Measurements from ENCODE around the gene ZBED4. TPM values are rescaled to one million over a fixed set of nuclear protein-coding genes. Genes with fewer than 3 reads are reported as not detected.

Gene ZBED4
- total and polyA plus RNA-seq, 3 donors from 2014 or later: 9.1 to 18.2 (median 17.2) TPM

- intact Hi-C loops (cut with DNase I; ENCODE audit: low total_unique reads): no loop called here
- DNase-seq: peak; percentile 94
- peaks cover 44% of the 10 kb centered on the region for H3K4me1 ChIP-seq
Measured at GRCh38 chr22:49936018-49936972, 82.7 kb downstream of the ZBED4 start.

DNA sequence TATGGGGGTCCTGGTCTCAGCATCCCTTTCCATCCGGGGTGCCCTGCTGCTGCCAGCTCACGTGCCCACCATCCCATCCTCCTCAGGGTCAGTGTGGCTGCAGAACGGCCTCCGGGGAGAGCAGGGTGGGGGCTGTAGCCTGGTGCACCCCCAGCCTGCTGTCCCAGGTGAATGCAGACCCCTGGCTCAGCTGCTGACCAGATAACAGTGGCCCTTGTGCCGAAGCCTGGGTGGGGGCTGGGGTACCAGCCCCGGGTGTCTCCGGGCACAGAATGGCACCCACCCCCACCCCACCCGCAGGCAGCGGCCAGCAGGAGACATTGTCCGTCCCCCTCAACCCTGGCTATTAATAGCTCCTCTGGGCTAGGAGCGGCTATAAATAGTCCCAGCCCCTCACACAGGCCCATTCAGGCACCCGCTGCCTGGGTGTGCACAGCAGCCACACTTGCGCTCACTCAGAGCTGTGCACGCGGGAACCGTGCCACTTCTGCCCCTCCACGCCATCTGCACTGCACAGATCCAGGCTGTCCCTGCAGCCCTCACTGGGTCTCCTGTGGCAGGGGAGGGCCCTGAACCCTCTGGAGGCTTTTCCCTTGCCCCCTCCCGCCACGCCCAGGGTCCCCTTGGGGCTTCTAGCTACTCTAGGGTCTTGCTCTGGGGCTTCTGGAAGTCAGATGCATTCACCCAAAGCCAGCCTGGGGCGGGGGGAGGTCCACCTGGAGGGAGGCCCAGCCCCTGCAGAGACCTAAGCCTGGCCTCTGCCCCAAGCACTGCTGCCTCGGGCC is 83.5 kb downstream of the ZBED4 start:
- Histone ChIP-seq H3K4me1 (peaks cover 44% of the 10 kb centered on the region), H3K4me3 (no peak overlapping the region), H3K27me3 (no peaks in the 10 kb centered on the region), H3K9me3 (no peaks in the 10 kb centered on the region), H3K36me3 (ENCODE audit: low read depth, missing control alignments) (no peaks in the 10 kb centered on the region), H3K27ac (peak overlapping the region; percentile 44 to 95)
- no peak for DNase-seq
- intact Hi-C loops (cut with DNase I; ENCODE audit: low total_unique reads): no loop called here
- WGBS, 2 donors: 57% methylated on average over 4 to 21 of the region's 21 CpGs
- TF ChIP-seq, protein P1, sequence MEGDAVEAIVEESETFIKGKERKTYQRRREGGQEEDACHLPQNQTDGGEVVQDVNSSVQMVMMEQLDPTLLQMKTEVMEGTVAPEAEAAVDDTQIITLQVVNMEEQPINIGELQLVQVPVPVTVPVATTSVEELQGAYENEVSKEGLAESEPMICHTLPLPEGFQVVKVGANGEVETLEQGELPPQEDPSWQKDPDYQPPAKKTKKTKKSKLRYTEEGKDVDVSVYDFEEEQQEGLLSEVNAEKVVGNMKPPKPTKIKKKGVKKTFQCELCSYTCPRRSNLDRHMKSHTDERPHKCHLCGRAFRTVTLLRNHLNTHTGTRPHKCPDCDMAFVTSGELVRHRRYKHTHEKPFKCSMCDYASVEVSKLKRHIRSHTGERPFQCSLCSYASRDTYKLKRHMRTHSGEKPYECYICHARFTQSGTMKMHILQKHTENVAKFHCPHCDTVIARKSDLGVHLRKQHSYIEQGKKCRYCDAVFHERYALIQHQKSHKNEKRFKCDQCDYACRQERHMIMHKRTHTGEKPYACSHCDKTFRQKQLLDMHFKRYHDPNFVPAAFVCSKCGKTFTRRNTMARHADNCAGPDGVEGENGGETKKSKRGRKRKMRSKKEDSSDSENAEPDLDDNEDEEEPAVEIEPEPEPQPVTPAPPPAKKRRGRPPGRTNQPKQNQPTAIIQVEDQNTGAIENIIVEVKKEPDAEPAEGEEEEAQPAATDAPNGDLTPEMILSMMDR (IDR thresholded peaks at IDR 0.05): no peak
- no peak for TF ChIP-seq POLR2A (IDR thresholded peaks at IDR 0.05)

More at GRCh38 chr22:49936018-49936972, 82.7 kb downstream of the ZBED4 start:
- Histone ChIP-seq H3K27ac (peak overlapping the region; percentile 44 to 95), H3K36me3 (ENCODE audit: low read depth, missing control alignments) (no peaks in the 10 kb centered on the region), H3K4me3 (peak overlapping the region in 1 of 2 donors; percentile 29), H3K9me3 (no peaks in the 10 kb centered on the region), H3K27me3 (no peaks in the 10 kb centered on the region)
- TF ChIP-seq POLR2A (IDR thresholded peaks at IDR 0.05): no peak
- TF ChIP-seq, protein P1 (IDR thresholded peaks at IDR 0.05): no peak
- 6 to 17% methylated on average over 13 to 51 of the region's 52 CpGs for WGBS, 2 donors

DNA sequence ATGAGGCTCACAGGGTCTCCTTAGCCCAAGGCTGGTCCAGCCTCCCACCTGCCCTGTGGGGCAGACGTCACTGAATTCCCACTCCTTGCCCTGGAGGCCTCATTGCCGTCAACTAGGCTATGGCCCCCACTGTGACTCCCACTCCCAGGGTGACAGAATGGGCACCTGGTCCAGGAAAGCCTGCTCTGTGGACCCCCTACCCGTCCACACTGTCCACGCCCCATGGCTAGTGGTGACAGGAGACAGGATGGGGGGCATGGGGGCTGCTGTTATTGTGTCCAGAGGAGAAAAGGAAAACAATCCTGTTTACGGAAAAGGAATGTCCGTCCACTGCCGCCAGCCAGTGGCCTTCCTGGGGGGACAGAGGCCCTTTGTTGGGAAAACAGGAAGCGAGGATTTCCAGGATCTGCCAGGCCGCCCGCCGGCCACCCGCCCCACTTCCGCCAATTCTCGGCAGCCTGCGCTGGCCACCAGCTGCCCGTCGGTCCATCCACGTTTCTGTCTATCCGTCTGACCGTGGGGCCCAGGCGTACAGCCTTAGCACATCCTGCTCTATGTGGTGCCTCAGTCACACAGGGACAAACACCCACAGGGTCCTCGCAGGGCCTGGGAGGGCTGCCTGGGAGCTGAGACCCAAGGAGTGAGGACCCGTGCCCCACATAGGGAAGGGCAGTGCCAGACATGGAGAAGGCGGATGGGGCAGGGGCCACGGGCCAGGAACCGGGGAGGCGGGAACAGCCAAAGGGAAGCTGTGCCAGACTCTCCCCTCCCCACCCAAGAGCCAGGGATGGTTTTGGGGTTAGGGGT is 84.3 kb downstream of the ZBED4 start:
- Histone ChIP-seq H3K36me3 (ENCODE audit: low read depth, missing control alignments) (no peaks in the 10 kb centered on the region), H3K27me3 (no peaks in the 10 kb centered on the region), H3K4me3 (no peak overlapping the region), H3K4me1 (peaks cover 40% of the 10 kb centered on the region), H3K27ac (peak overlapping the region in 1 of 2 donors; percentile 95), H3K9me3 (no peaks in the 10 kb centered on the region)
- WGBS, 2 donors: 81 to 87% methylated on average over 14 to 27 of the region's 27 CpGs
- no peak for DNase-seq
- intact Hi-C loops (cut with DNase I; ENCODE audit: low total_unique reads): no loop called here
- TF ChIP-seq, protein P1 (IDR thresholded peaks at IDR 0.05): no peak
- no peak for TF ChIP-seq POLR2A (IDR thresholded peaks at IDR 0.05)

DNA sequence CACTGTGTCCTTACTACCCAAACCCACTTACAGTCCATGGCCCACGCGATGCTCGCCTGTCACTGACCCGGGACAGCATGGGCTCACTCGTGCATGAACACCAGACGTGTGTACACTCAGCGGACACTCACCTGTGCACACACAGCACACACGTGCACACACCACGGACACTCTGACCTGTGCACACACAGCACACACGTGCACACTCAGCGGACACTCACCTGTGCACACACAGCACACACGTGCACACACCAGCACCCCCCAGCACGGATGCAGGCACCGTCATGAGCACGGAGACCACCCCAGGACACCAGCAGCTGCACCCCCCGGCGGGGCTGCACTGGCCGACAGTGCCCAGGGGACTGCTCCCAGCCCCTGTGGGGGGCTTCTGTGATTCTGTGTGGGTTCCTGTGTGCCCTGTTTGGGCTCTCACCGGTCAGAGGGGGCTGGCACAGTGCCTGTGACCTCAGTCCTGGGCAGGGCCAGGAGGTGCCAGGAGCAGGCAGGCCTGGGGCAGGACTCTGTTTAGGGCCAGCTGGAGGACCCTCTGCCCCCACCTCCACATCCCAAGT is 85.0 kb downstream of the ZBED4 start:
- 60 to 91% methylated on average over 2 to 19 of the region's 19 CpGs for WGBS, 2 donors
- intact Hi-C loops (cut with DNase I; ENCODE audit: low total_unique reads): no loop called here
- DNase-seq: no peak
- no peak overlapping the region for H3K4me3 ChIP-seq
- no peak for TF ChIP-seq POLR2A (IDR thresholded peaks at IDR 0.05)
- TF ChIP-seq, protein P1 (IDR thresholded peaks at IDR 0.05): no peak
- H3K27ac ChIP-seq: no peak overlapping the region
- H3K36me3 ChIP-seq (ENCODE audit: low read depth, missing control alignments): no peaks in the 10 kb centered on the region
- peaks cover 33% of the 10 kb centered on the region for H3K4me1 ChIP-seq
- H3K9me3 ChIP-seq: no peaks in the 10 kb centered on the region
- H3K27me3 ChIP-seq: no peaks in the 10 kb centered on the region
